LNCaP clone FGC (cell line): Measurements from ENCODE around the gene UNC13D.

Experiments used
- DNase-seq: peaks from one replicate; pipeline ENCODE4 v3.0.0-alpha.2; 2011; ENCODE audit warnings: low read depth
- H3K4me3 ChIP-seq: 2 replicates; pipeline ENCODE4 v1.5.1; 2011; ENCODE audit warnings: mild to moderate bottlenecking, low read depth, low read length, control low read depth
- CTCF ChIP-seq: IDR thresholded peaks from 2 replicates; pipeline ENCODE4 v1.5.1; 2012; ENCODE audit warnings: mild to moderate bottlenecking; ENCODE audit not compliant: control insufficient read depth, insufficient read depth; ENCODE audit errors: extremely low read depth

Gene UNC13D

DNA sequence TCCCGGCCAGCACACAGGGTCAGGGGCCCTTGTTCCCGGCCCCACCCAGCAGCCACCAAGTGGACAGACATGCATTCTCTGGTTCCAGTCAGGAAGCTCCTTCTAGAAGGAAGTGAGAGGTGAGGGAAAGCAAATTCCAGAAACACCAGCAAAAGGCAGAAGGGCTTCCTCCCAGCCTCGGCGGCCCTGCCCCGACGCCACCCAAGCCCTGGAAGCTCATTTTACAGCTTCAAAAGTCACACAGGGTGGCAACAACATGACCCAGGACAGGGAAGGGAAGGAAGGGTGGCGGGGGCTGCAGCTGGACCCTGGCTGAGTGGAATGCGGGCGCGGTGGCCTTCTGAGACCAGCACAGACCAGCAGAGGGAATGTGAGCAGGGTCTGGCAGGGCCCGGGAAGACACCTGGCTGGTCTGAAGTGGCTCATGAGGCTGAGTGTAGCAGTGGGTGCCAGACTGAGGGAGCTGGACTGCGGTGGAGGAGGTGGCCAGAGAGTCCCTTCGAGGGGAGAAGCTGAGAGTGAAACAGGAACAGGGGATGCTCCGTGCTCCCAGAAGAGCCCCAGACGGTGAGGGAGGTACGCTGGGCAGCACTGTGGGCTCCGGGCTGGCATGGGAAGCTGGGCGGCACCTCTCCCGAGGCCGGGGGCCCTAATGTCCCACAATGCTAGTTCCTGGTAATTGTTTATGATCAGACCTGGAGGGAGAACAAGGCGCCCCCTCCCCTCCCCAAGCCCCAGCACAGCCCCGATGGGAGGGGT, 1.9 kb upstream of the UNC13D start:
- DNase-seq = no peak
- no peak for TF ChIP-seq CTCF
- no peak overlapping the region for H3K4me3 ChIP-seq

GRCh38 chr17:75845058-75845711, 981 bp upstream of the UNC13D start:
- TF ChIP-seq CTCF = peak; percentile 75
- H3K4me3 ChIP-seq = no peak overlapping the region
- DNase-seq = peak; percentile 80

GRCh38 chr17:75844530-75845057, 390 bp upstream of the UNC13D start:
- H3K4me3 ChIP-seq = no peak overlapping the region
- no peak for TF ChIP-seq CTCF
- no peak for DNase-seq

GRCh38 chr17:75842963-75843576, 1.1 kb downstream of the UNC13D start:
- no peak for TF ChIP-seq CTCF
- H3K4me3 ChIP-seq = no peak overlapping the region
- no peak for DNase-seq

- H3K4me3 ChIP-seq = no peak overlapping the region
These were observed 1.8 kb downstream of the UNC13D start for GRCh38 chr17:75842411-75842810.

DNA sequence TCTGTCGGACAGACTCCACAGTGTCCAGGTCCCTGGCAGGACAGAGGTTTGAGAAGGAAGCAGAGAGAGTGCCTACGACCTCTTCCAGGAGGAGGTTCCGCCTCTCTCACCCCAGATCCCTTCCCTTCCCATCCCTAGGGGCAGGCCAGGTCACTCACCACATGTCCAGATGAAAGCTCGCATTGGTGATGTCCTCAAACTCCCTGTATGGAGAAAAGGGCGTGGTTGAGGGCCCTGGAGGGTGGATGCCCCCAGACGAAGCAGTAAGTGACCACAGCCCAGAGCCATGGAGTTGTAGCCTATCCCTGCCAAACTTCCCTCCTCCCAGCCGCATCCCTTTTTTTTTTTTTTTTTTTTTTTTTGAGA, 3.4 kb downstream of the UNC13D start:
- DNase-seq = no peak
- H3K4me3 ChIP-seq = no peak overlapping the region
- TF ChIP-seq CTCF = no peak

More at GRCh38 chr17:75842411-75842810, 1.8 kb downstream of the UNC13D start:
- no peak for TF ChIP-seq CTCF
- DNase-seq = no peak
